Measurements from ENCODE around the gene ATP2A3. TPM values are rescaled to one million over a fixed set of nuclear protein-coding genes. Genes with fewer than 3 reads are reported as not detected.

ATP2A3 gene
- polyA plus RNA-seq, 2 donors, result 5.8 to 7.8 TPM

DNA sequence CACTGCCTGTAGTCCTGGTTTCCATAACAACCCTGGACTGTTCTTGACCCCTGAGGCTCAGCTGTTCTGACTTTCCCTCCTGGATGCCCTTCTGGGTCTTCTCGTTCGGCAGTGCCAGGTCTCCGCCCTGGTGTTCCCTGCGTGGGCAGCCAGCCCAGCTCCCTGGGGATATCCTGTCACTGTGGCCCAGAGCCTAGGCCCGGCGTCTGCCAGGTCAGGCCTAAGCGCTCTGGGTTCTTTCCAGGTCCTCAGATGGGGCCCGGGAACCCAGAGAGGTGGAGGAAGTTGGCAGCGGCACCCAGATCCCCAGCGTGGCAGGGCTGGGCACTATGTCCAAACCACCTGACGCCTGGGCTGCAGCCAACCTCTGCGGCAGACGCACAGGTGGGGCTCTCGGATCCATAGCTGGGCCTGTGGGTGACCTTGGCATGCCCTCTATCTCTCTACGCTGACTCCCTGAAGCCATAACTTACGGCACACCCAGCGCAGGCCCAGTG is 12.5 kb upstream of the ATP2A3 start:
- Histone ChIP-seq H3K9me3 (ENCODE audit: control insufficient read depth in 2 of 2, insufficient read depth in 1 of 2, low read depth in 1 of 2, low read length in 1 of 2) (peaks cover 0 to 5% of the 10 kb centered on the region in 2 donors), H3K4me3 (ENCODE audit: low read depth in 1 of 2, low read length in 2 of 2) (no peak overlapping the region), H3K36me3 (ENCODE audit: control insufficient read depth in 2 of 2, insufficient read depth in 2 of 2, low read length in 1 of 2) (no peaks in the 10 kb centered on the region), H3K27me3 (ENCODE audit: control insufficient read depth in 1 of 2, insufficient read depth in 2 of 2, low read length in 2 of 2) (no peaks in the 10 kb centered on the region), H3K27ac (ENCODE audit: low read depth in 2 of 2, low read length in 1 of 2) (peak overlapping the region in 1 of 2 donors; percentile 52), H3K4me1 (ENCODE audit: control insufficient read depth in 2 of 2, insufficient read depth in 2 of 2, low read length in 1 of 2) (peaks cover 0 to 17% of the 10 kb centered on the region in 2 donors)
- WGBS, 2 donors, result 24 to 30% methylated on average over 17 of the region's 17 CpGs

DNA sequence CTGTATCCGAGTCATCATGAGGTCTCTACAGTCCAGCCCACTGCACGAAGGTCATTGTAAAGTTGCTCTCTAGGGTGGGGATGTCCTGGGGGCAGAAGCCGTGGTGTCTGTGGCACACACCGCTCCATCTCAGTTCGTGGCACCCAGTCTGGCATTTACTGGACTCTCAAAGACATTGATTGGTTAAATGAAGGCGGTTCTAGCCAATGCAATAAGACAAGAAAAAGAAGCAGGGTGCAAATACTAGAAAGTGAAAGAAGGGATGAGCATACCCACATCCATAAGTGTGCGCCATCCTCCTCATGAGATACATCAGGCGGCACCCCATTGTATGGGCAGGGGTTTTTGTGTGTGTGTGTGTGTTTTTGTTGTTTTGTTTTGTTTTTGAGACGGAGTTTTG is 10.7 kb upstream of the ATP2A3 start:
- Histone ChIP-seq H3K4me1 (ENCODE audit: control insufficient read depth in 2 of 2, insufficient read depth in 2 of 2, low read length in 1 of 2) (peaks cover 0 to 17% of the 10 kb centered on the region in 2 donors), H3K27me3 (ENCODE audit: control insufficient read depth in 1 of 2, insufficient read depth in 2 of 2, low read length in 2 of 2) (no peaks in the 10 kb centered on the region), H3K4me3 (ENCODE audit: low read depth in 1 of 2, low read length in 2 of 2) (no peak overlapping the region), H3K9me3 (ENCODE audit: control insufficient read depth in 2 of 2, insufficient read depth in 1 of 2, low read depth in 1 of 2, low read length in 1 of 2) (peaks cover 0 to 5% of the 10 kb centered on the region in 2 donors), H3K27ac (ENCODE audit: low read depth in 2 of 2, low read length in 1 of 2) (no peak overlapping the region), H3K36me3 (ENCODE audit: control insufficient read depth in 2 of 2, insufficient read depth in 2 of 2, low read length in 1 of 2) (no peaks in the 10 kb centered on the region)
- 97% methylated on average over 9 of the region's 9 CpGs for WGBS, 2 donors

DNA sequence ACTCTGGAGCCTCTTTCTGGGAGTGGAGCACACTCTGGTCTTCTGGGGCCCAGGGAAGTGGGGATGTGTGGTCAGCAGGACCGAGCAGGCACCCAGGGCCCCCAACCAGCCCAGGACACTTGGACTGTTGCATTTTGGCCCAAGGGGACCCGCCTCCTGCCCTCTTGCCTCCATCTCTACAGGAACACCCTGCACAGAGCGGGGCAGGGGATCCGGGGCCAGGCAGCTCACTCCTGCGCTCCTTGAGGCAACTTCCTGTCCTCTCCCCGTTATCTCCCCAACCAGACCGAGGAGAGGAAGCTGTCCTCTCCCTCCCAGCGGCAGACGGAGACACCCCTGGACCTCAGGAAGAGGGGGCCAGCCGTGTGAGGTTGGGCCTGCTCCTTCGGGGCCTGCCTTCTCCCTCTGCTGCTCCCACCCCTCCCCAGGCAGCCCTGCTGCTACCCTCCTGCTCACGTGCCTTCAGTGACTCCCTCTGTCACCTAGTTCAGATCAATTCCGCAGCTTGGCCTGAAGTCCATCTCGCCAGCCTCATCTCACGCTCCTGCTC is 10.0 kb upstream of the ATP2A3 start:
- Histone ChIP-seq H3K36me3 (ENCODE audit: control insufficient read depth in 2 of 2, insufficient read depth in 2 of 2, low read length in 1 of 2) (no peaks in the 10 kb centered on the region), H3K4me1 (ENCODE audit: control insufficient read depth in 2 of 2, insufficient read depth in 2 of 2, low read length in 1 of 2) (peaks cover 0 to 17% of the 10 kb centered on the region in 2 donors), H3K27me3 (ENCODE audit: control insufficient read depth in 1 of 2, insufficient read depth in 2 of 2, low read length in 2 of 2) (no peaks in the 10 kb centered on the region), H3K27ac (ENCODE audit: low read depth in 2 of 2, low read length in 1 of 2) (no peak overlapping the region), H3K4me3 (ENCODE audit: low read depth in 1 of 2, low read length in 2 of 2) (no peak overlapping the region), H3K9me3 (ENCODE audit: control insufficient read depth in 2 of 2, insufficient read depth in 1 of 2, low read depth in 1 of 2, low read length in 1 of 2) (peaks cover 0 to 5% of the 10 kb centered on the region in 2 donors)
- WGBS, 2 donors, result 71 to 72% methylated on average over 14 to 15 of the region's 15 CpGs

DNA sequence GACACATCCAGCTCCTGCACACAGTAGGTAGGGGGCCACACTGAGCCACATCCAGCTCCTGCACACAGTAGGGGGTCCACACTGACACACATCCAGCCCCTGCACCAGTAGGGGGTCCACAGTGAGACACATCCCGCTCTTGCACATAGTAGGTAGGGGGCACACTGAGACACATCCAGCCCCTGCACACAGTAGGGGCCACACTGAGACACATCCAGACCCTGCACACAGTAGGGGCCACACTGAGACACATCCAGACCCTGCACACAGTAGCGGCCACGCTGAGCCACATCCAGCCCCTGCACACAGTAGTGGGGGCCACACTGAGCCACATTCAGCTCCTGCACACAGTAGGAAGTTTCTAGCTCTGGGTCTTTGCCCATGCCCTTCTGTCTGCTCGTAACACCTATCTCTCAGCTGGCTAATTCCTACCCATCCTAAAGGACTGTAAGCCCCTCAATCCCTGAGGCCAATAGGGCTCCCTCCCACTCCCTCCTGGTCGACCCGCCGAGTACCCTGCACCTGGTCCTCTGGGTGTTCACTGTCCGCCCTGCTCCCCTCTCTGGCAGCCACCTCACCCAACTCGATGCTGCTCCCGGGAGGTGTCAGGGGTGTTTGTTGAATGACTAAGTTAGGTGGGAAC is 9.4 kb upstream of the ATP2A3 start:
- peaks cover 0 to 5% of the 10 kb centered on the region in 2 donors for H3K9me3 ChIP-seq (ENCODE audit: control insufficient read depth in 2 of 2, insufficient read depth in 1 of 2, low read depth in 1 of 2, low read length in 1 of 2)

DNA sequence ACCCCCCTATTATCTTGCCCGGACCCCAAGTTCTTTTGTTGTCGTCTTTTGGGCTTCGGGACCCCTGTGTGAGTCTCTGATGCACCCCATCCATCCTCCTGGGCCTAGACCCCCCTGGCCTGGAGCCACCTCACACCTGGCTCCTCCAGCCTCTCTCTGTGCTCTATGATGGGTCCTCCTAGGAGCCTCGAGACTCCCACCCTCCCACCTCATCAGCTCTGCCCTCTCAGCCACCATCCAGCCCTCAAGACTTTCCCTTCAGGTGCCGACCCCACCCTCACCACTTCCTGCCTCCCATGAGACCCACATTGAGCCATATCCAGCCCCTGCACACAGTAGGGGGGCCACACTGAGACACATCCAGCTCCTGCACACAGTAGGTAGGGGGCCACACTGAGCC is 8.7 kb upstream of the ATP2A3 start:
- Histone ChIP-seq H3K9me3 (ENCODE audit: control insufficient read depth in 2 of 2, insufficient read depth in 1 of 2, low read depth in 1 of 2, low read length in 1 of 2) (peaks cover 0 to 5% of the 10 kb centered on the region in 2 donors), H3K4me3 (ENCODE audit: low read depth in 1 of 2, low read length in 2 of 2) (no peak overlapping the region), H3K27me3 (ENCODE audit: control insufficient read depth in 1 of 2, insufficient read depth in 2 of 2, low read length in 2 of 2) (no peaks in the 10 kb centered on the region), H3K27ac (ENCODE audit: low read depth in 2 of 2, low read length in 1 of 2) (no peak overlapping the region), H3K4me1 (ENCODE audit: control insufficient read depth in 2 of 2, insufficient read depth in 2 of 2, low read length in 1 of 2) (peaks cover 0 to 17% of the 10 kb centered on the region in 2 donors), H3K36me3 (ENCODE audit: control insufficient read depth in 2 of 2, insufficient read depth in 2 of 2, low read length in 1 of 2) (no peaks in the 10 kb centered on the region)
- WGBS, 2 donors, result 48 to 61% methylated on average over 5 of the region's 5 CpGs

More for the DNA sequence above, 9.4 kb upstream of the ATP2A3 start:
- H3K27me3 ChIP-seq (ENCODE audit: control insufficient read depth in 1 of 2, insufficient read depth in 2 of 2, low read length in 2 of 2), result no peaks in the 10 kb centered on the region
- peaks cover 0 to 17% of the 10 kb centered on the region in 2 donors for H3K4me1 ChIP-seq (ENCODE audit: control insufficient read depth in 2 of 2, insufficient read depth in 2 of 2, low read length in 1 of 2)
- no peak overlapping the region for H3K4me3 ChIP-seq (ENCODE audit: low read depth in 1 of 2, low read length in 2 of 2)
- H3K36me3 ChIP-seq (ENCODE audit: control insufficient read depth in 2 of 2, insufficient read depth in 2 of 2, low read length in 1 of 2), result no peaks in the 10 kb centered on the region
- WGBS, 2 donors, result 75 to 76% methylated on average over 10 of the region's 10 CpGs
- no peak overlapping the region for H3K27ac ChIP-seq (ENCODE audit: low read depth in 2 of 2, low read length in 1 of 2)

DNA sequence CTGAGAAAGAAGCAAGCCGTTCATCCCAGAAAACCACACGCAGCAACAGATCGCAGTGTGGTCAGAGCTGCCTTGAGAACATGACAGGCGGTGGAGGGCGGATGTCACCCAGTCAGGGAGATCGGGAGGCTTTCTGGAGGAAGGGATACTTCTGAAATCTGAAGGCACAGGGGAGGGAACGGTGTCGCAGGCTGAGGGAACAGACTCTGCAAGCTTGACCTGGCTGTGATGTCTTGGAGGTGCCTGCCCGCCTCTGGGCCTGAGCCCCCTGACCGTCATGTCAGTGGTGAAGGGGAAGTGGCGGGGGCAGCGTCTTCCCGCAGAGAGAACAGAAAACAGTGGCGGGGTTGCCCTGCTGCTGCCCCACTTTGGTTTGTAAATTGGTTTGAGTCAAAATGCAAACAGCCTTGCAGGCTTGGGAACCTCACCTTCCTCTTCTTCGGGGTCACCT is 8.1 kb upstream of the ATP2A3 start:
- WGBS, 2 donors, result 52 to 55% methylated on average over 15 of the region's 15 CpGs
- Histone ChIP-seq H3K27ac (ENCODE audit: low read depth in 2 of 2, low read length in 1 of 2) (no peak overlapping the region), H3K9me3 (ENCODE audit: control insufficient read depth in 2 of 2, insufficient read depth in 1 of 2, low read depth in 1 of 2, low read length in 1 of 2) (peaks cover 0 to 5% of the 10 kb centered on the region in 2 donors), H3K4me1 (ENCODE audit: control insufficient read depth in 2 of 2, insufficient read depth in 2 of 2, low read length in 1 of 2) (peaks cover 0 to 14% of the 10 kb centered on the region in 2 donors), H3K36me3 (ENCODE audit: control insufficient read depth in 2 of 2, insufficient read depth in 2 of 2, low read length in 1 of 2) (no peaks in the 10 kb centered on the region), H3K27me3 (ENCODE audit: control insufficient read depth in 1 of 2, insufficient read depth in 2 of 2, low read length in 2 of 2) (no peaks in the 10 kb centered on the region), H3K4me3 (ENCODE audit: low read depth in 1 of 2, low read length in 2 of 2) (no peak overlapping the region)

DNA sequence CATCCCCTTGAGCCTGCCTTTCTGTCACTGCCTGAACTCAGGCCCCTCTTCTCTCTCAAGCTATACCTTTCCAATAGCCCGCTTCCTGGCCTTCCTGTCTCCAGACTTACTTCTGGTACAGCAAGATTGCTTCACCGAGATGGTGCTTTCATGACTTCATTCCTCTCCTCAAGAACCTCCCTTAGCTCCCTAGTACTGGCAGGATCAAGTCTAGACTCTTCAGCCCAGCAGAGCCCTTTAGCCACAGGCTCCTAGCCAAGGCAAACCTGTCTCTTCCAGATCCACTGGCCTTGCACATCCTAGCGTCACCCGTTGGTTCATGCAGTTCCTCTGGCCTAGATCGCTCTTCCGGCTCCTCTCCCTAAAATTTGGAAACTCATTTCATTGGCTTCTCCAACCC is 6.4 kb upstream of the ATP2A3 start:
- H3K9me3 ChIP-seq (ENCODE audit: control insufficient read depth in 2 of 2, insufficient read depth in 1 of 2, low read depth in 1 of 2, low read length in 1 of 2), result peaks cover 0 to 7% of the 10 kb centered on the region in 2 donors
- H3K4me1 ChIP-seq (ENCODE audit: control insufficient read depth in 2 of 2, insufficient read depth in 2 of 2, low read length in 1 of 2), result no peaks in the 10 kb centered on the region
- H3K27ac ChIP-seq (ENCODE audit: low read depth in 2 of 2, low read length in 1 of 2), result no peak overlapping the region
- WGBS, 2 donors, result 90 to 93% methylated on average over 6 of the region's 6 CpGs
- no peaks in the 10 kb centered on the region for H3K36me3 ChIP-seq (ENCODE audit: control insufficient read depth in 2 of 2, insufficient read depth in 2 of 2, low read length in 1 of 2)
- no peaks in the 10 kb centered on the region for H3K27me3 ChIP-seq (ENCODE audit: control insufficient read depth in 1 of 2, insufficient read depth in 2 of 2, low read length in 2 of 2)
- no peak overlapping the region for H3K4me3 ChIP-seq (ENCODE audit: low read depth in 1 of 2, low read length in 2 of 2)

DNA sequence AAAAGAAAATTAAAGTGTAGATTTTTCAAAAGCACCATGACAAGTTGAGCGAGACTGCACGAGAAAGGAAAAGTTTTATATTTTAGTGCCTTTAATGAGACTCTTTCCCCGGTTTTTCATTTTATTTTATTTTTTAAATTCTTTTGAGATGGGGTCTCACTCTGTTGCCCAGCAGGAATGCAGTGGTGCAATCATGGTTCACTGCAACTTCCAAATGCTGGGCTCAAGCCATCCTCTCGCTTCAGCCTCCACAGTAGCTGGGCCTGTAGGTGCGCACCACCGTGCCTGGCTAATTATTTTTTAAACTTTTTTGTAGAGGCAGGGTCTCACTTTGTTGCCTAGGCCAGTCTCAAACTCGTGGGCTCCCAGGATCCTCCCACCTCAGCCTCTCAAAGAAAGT is 5.7 kb upstream of the ATP2A3 start:
- H3K4me1 ChIP-seq (ENCODE audit: control insufficient read depth in 2 of 2, insufficient read depth in 2 of 2, low read length in 1 of 2), result peaks cover 0 to 5% of the 10 kb centered on the region in 2 donors
- no peak overlapping the region for H3K4me3 ChIP-seq (ENCODE audit: low read depth in 1 of 2, low read length in 2 of 2)
- peaks cover 0 to 5% of the 10 kb centered on the region in 2 donors for H3K9me3 ChIP-seq (ENCODE audit: control insufficient read depth in 2 of 2, insufficient read depth in 1 of 2, low read depth in 1 of 2, low read length in 1 of 2)
- H3K36me3 ChIP-seq (ENCODE audit: control insufficient read depth in 2 of 2, insufficient read depth in 2 of 2, low read length in 1 of 2), result no peaks in the 10 kb centered on the region
- no peak overlapping the region for H3K27ac ChIP-seq (ENCODE audit: low read depth in 2 of 2, low read length in 1 of 2)
- H3K27me3 ChIP-seq (ENCODE audit: control insufficient read depth in 1 of 2, insufficient read depth in 2 of 2, low read length in 2 of 2), result no peaks in the 10 kb centered on the region
- 83 to 86% methylated on average over 7 of the region's 7 CpGs for WGBS, 2 donors

DNA sequence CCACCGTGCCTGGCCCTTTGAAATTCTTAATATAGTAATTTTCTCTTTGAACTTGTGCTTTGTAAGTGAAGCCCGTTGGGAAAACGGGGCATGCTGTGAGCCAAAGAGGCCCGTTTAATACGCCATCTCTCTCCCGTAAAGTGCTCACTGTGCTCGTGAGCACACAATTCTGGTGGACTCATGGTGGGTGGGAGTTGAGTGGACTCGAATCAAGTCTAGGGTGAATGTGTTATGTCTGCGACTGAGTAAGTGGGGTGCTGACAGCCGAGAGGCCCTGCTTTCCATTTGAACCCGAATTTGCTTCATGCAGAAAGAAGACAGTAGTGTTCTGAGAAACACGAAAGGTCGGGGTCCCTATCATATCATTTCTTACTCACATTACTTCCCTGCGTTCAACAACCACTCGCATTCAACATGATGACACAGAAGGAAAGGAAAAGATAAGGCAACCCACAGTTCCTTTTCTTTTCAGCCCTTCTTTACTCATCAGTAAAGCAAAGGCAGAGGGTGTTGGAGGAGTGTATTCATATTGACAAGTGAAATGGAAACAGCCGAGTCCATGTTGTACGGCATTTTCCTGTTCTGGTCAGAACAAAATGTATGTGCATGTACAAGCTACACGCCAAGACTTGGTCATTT is 4.8 kb upstream of the ATP2A3 start:
- H3K4me1 ChIP-seq (ENCODE audit: control insufficient read depth in 2 of 2, insufficient read depth in 2 of 2, low read length in 1 of 2), result peaks cover 0 to 5% of the 10 kb centered on the region in 2 donors

More for the DNA sequence above, 4.8 kb upstream of the ATP2A3 start:
- H3K36me3 ChIP-seq (ENCODE audit: control insufficient read depth in 2 of 2, insufficient read depth in 2 of 2, low read length in 1 of 2), result no peaks in the 10 kb centered on the region
- H3K9me3 ChIP-seq (ENCODE audit: control insufficient read depth in 2 of 2, insufficient read depth in 1 of 2, low read depth in 1 of 2, low read length in 1 of 2), result peaks cover 0 to 2% of the 10 kb centered on the region in 2 donors
- no peak overlapping the region for H3K27ac ChIP-seq (ENCODE audit: low read depth in 2 of 2, low read length in 1 of 2)
- WGBS, 2 donors, result 87 to 88% methylated on average over 18 of the region's 18 CpGs
- H3K4me3 ChIP-seq (ENCODE audit: low read depth in 1 of 2, low read length in 2 of 2), result no peak overlapping the region
- H3K27me3 ChIP-seq (ENCODE audit: control insufficient read depth in 1 of 2, insufficient read depth in 2 of 2, low read length in 2 of 2), result no peaks in the 10 kb centered on the region

All from esophagus (tissue), 2 donors.